ENCODE measurements around the gene AMMECR1L. TPM values are rescaled to one million over a fixed set of nuclear protein-coding genes. Genes with fewer than 3 reads are reported as not detected.
"Not testable (repeated sequence)": the region's sequence is repeated elsewhere in the genome, so short reads cannot be mapped to it uniquely, and the experiment has no call there.

The AMMECR1L gene
- total RNA-seq, 2 experiments from 2014 or later, result 14.5 to 15.0 TPM

- Mint-ChIP-seq H3K27ac (no peak overlapping the region), H3K9me3 (ENCODE audit: insufficient read depth) (no peaks in the 10 kb centered on the region), H3K4me1 (ENCODE audit: low read depth) (no peaks in the 10 kb centered on the region), H3K27me3 (ENCODE audit: low read depth) (peaks cover 3% of the 10 kb centered on the region), H3K36me3 (ENCODE audit: low read depth) (no peaks in the 10 kb centered on the region), H3K4me3 (no peak overlapping the region)
- ChIA-PET POLR2A (no interaction called here), CTCF (no interaction called here)
- no peak for DNase-seq
- no peak for ATAC-seq
Observed at GRCh38 chr2:127906206-127906926, 20.6 kb upstream of the AMMECR1L start.

- Mint-ChIP-seq H3K4me1 (ENCODE audit: low read depth) (no peaks in the 10 kb centered on the region), H3K36me3 (ENCODE audit: low read depth) (no peaks in the 10 kb centered on the region), H3K4me3 (no peak overlapping the region), H3K27me3 (ENCODE audit: low read depth) (peaks cover 2% of the 10 kb centered on the region), H3K27ac (no peak overlapping the region), H3K9me3 (ENCODE audit: insufficient read depth) (no peaks in the 10 kb centered on the region)
- CTCF ChIA-PET, result interaction anchor here (0.6 kb wide), 1 partner anchor 99 kb away, joined by 4 read pairs; no protein-coding TSS in a partner anchor
- ATAC-seq, result no peak
- POLR2A ChIA-PET, result no interaction called here
- DNase-seq, result no peak
Observed at GRCh38 chr2:127901339-127902056, 15.7 kb upstream of the AMMECR1L start.

GRCh38 chr2:127897531-127898211, 11.9 kb upstream of the AMMECR1L start:
- Mint-ChIP-seq H3K4me1 (ENCODE audit: low read depth) (no peaks in the 10 kb centered on the region), H3K27me3 (ENCODE audit: low read depth) (peaks cover 2% of the 10 kb centered on the region), H3K27ac (no peak overlapping the region), H3K4me3 (no peak overlapping the region), H3K36me3 (ENCODE audit: low read depth) (no peaks in the 10 kb centered on the region), H3K9me3 (ENCODE audit: insufficient read depth) (no peaks in the 10 kb centered on the region)
- DNase-seq (no peak), ATAC-seq (no peak)
- ChIA-PET POLR2A (no interaction called here), CTCF (interaction anchor here (0.6 kb wide), 1 partner anchor 743 kb away, joined by 3 read pairs; no protein-coding TSS in a partner anchor)

GRCh38 chr2:127893494-127893893, 7.7 kb upstream of the AMMECR1L start:
- Mint-ChIP-seq H3K4me3 (no peak overlapping the region), H3K4me1 (ENCODE audit: low read depth) (peaks cover 10% of the 10 kb centered on the region), H3K27ac (no peak overlapping the region), H3K27me3 (ENCODE audit: low read depth) (peaks cover 2% of the 10 kb centered on the region), H3K36me3 (ENCODE audit: low read depth) (no peaks in the 10 kb centered on the region), H3K9me3 (ENCODE audit: insufficient read depth) (no peaks in the 10 kb centered on the region)
- CTCF ChIA-PET, result interaction anchor here (0.6 kb wide), 1 partner anchor 171 kb away, joined by 3 read pairs; no protein-coding TSS in a partner anchor
- ATAC-seq (no peak), DNase-seq (no peak)
- POLR2A ChIA-PET, result no interaction called here

DNA sequence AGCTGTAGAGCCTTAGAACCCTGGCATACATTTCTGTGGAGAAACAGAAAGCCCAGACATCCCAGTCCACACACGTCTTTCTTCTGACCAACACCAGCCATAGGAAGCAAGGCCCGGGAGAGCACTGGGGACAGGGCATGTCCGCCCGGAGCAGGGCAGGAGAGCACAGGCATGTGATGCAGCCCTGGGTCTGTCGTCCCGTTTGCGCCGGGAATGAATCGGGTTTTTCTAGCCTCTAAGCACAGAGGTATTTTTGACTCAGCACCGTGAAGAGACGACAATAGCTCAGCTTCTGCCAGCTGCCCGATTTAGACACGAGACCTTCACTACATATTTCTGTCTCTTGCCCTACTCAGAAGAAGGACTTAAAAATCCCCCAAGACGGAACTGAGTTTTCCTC, 7.3 kb upstream of the AMMECR1L start:
- DNase-seq, result no peak
- ChIA-PET POLR2A (no interaction called here), CTCF (no interaction called here)

GRCh38 chr2:127891811-127892210, 6.1 kb upstream of the AMMECR1L start:
- POLR2A ChIA-PET, result no interaction called here
- H3K9me3 Mint-ChIP-seq (ENCODE audit: insufficient read depth), result no peaks in the 10 kb centered on the region
- no peak overlapping the region for H3K4me3 Mint-ChIP-seq
- CTCF ChIA-PET, result no interaction called here
- ATAC-seq (no peak), DNase-seq (no peak)
- H3K4me1 Mint-ChIP-seq (ENCODE audit: low read depth), result peaks cover 22% of the 10 kb centered on the region
- H3K36me3 Mint-ChIP-seq (ENCODE audit: low read depth), result no peaks in the 10 kb centered on the region
- H3K27me3 Mint-ChIP-seq (ENCODE audit: low read depth), result no peaks in the 10 kb centered on the region
- no peak overlapping the region for H3K27ac Mint-ChIP-seq

More for the DNA sequence above, 7.3 kb upstream of the AMMECR1L start:
- Mint-ChIP-seq H3K4me3 (no peak overlapping the region), H3K36me3 (ENCODE audit: low read depth) (no peaks in the 10 kb centered on the region), H3K4me1 (ENCODE audit: low read depth) (peaks cover 11% of the 10 kb centered on the region), H3K27me3 (ENCODE audit: low read depth) (peaks cover 2% of the 10 kb centered on the region), H3K9me3 (ENCODE audit: insufficient read depth) (no peaks in the 10 kb centered on the region), H3K27ac (no peak overlapping the region)
- ATAC-seq, result no peak

GRCh38 chr2:127890756-127891155, 5.0 kb upstream of the AMMECR1L start:
- H3K27ac Mint-ChIP-seq; DNase-seq; H3K9me3 Mint-ChIP-seq (ENCODE audit: insufficient read depth); POLR2A ChIA-PET; H3K4me3 Mint-ChIP-seq; ATAC-seq; H3K27me3 Mint-ChIP-seq (ENCODE audit: low read depth); H3K36me3 Mint-ChIP-seq (ENCODE audit: low read depth): not testable (repeated sequence)
- H3K4me1 Mint-ChIP-seq (ENCODE audit: low read depth), result peaks cover 22% of the 10 kb centered on the region
- CTCF ChIA-PET, result interaction anchor here (0.7 kb wide), 1 partner anchor 243 kb away, joined by 3 read pairs; no protein-coding TSS in a partner anchor

GRCh38 chr2:127888772-127889171, 3.0 kb upstream of the AMMECR1L start:
- ChIA-PET POLR2A (no interaction called here), CTCF (no interaction called here)
- Mint-ChIP-seq H3K4me3 (no peak overlapping the region), H3K9me3 (ENCODE audit: insufficient read depth) (no peaks in the 10 kb centered on the region), H3K4me1 (ENCODE audit: low read depth) (peaks cover 34% of the 10 kb centered on the region), H3K36me3 (ENCODE audit: low read depth) (peaks cover 11% of the 10 kb centered on the region), H3K27me3 (ENCODE audit: low read depth) (no peaks in the 10 kb centered on the region), H3K27ac (no peak overlapping the region)
- DNase-seq (no peak), ATAC-seq (no peak)

DNA sequence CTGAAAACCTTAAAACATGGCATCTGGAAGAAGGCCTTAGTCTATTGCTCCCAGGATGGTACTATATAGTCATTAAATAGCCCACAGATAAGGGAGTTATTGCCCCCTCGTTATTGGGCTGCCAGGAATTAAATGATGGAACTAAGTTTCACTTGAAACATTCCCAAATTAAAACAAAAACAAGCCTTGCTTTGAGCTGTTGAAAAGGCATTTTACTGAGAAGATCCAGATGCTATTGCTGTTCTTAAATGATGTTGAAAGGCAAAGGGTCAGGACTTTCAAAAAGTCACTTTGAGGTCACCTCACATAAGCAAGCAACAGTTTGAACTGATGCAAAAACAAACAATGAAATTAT, 2.0 kb upstream of the AMMECR1L start:
- no peaks in the 10 kb centered on the region for H3K27me3 Mint-ChIP-seq (ENCODE audit: low read depth)
- peaks cover 40% of the 10 kb centered on the region for H3K4me1 Mint-ChIP-seq (ENCODE audit: low read depth)
- H3K4me3 Mint-ChIP-seq, result peak overlapping the region; percentile 79
- DNase-seq (no peak), ATAC-seq (no peak)
- ChIA-PET CTCF (interaction anchor here (0.8 kb wide), 1 partner anchor 28 kb away, joined by 3 read pairs; no protein-coding TSS in a partner anchor), POLR2A (interaction anchor here (0.7 kb wide), 1 partner anchor 37 kb away, joined by 3 read pairs; no protein-coding TSS in a partner anchor)
- no peak overlapping the region for H3K27ac Mint-ChIP-seq
- peaks cover 19% of the 10 kb centered on the region for H3K36me3 Mint-ChIP-seq (ENCODE audit: low read depth)
- H3K9me3 Mint-ChIP-seq (ENCODE audit: insufficient read depth), result no peaks in the 10 kb centered on the region

DNA sequence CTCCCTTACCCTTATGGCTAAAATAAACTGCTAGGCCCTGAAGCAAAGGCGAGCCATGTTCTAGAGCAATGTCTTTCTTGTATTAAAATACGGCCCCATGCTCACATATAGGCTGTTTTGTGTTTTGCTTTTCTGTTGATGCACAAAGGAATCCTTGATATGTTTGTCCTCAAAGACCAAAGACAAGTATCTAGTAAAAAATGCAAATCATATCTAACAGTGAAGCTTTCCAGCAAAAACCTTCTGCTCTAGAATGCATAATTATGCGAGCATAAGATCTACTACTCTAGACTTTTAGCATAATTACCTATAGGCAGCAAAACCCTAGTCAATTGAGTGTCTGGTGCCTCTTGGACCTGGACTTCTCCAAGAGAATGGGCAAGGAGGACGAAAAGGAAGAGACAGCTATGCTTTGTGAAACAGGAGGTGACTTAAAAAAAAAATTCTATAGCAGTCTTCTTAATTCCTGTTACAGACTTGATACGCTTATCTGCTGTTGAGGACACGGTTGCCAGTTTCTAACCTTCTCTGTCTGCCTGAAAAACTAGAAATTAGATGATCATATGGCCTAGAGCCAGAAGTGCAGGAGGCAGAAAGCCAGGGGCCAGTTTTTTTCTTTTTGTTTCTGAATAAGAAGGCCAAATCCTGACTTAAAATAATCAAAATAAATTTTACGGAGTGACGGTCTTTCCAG, 1.5 kb upstream of the AMMECR1L start:
- POLR2A ChIA-PET, result interaction anchor here (0.7 to 0.8 kb wide), 2 partner anchors 37 to 141 kb away, joined by 3 to 4 read pairs; partner anchors contain the start of gene SAP130

DNA sequence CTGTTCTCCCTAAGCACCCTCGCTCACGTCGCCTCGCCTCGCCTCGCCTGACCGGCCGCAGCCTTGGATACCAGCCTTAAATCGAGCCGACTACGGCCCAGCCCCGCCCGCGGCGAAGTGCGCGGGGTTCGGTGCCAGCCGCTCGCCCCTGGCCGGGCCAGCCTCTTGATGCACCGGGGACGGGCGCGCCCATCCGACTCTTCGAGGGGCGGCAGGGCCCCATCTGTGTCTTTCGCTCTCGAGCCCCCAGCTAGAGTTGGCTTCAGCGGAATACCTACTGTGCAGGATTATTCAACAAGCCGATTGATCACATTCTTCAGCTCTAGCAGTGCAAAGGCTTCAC, 808 bp upstream of the AMMECR1L start:
- Mint-ChIP-seq H3K4me3 (peak overlapping the region; percentile 79), H3K27ac (peak overlapping the region; percentile 78), H3K4me1 (ENCODE audit: low read depth) (peaks cover 40% of the 10 kb centered on the region), H3K36me3 (ENCODE audit: low read depth) (peaks cover 29% of the 10 kb centered on the region)
- ATAC-seq, result peak; percentile 38
- POLR2A ChIA-PET, result interaction anchor here (0.6 to 0.8 kb wide), 2 partner anchors 26 to 141 kb away, joined by 3 to 4 read pairs; partner anchors contain the start of gene SAP130
- H3K9me3 Mint-ChIP-seq (ENCODE audit: insufficient read depth); CTCF ChIA-PET; H3K27me3 Mint-ChIP-seq (ENCODE audit: low read depth); DNase-seq: not testable (repeated sequence)

More for the DNA sequence above, 1.5 kb upstream of the AMMECR1L start:
- Mint-ChIP-seq H3K9me3 (ENCODE audit: insufficient read depth) (no peaks in the 10 kb centered on the region), H3K27me3 (ENCODE audit: low read depth) (no peaks in the 10 kb centered on the region), H3K36me3 (ENCODE audit: low read depth) (peaks cover 22% of the 10 kb centered on the region), H3K4me3 (peak overlapping the region; percentile 79), H3K4me1 (ENCODE audit: low read depth) (peaks cover 42% of the 10 kb centered on the region), H3K27ac (peak overlapping the region; percentile 79)
- ATAC-seq (no peak), DNase-seq (no peak)
- CTCF ChIA-PET, result interaction anchor here (0.8 kb wide), 1 partner anchor 27 kb away, joined by 3 read pairs; no protein-coding TSS in a partner anchor
